ENCODE data around the gene RAPH1. TPM values are rescaled to one million over a fixed set of nuclear protein-coding genes. Genes with fewer than 3 reads are reported as not detected.

RAPH1 gene
- total and polyA plus RNA-seq, 9 of the 15 experiments (the other 6 are each of a cell fraction or from before 2014, with no cell fraction given), result 0.07 to 0.71 (median 0.27) TPM

- no peak for TF ChIP-seq FOXK2 (conservative IDR thresholded peaks at IDR 0.05 in 1 of 2, IDR thresholded peaks at IDR 0.05 in 1 of 2; ENCODE audit: low read depth in 2 of 2)
- TF ChIP-seq ZNF639 (CRISPR knock-in tag; conservative IDR thresholded peaks at IDR 0.05 in 1 of 2, IDR thresholded peaks at IDR 0.05 in 1 of 2), result no peak
These were observed 47.4 kb upstream of the RAPH1 start (continued) for GRCh38 chr2:203582468-203582867.

- Histone ChIP-seq H3K4me1 (replicated peaks in 1 of 2; ENCODE audit: control insufficient read depth in 2 of 2, insufficient read depth in 2 of 2, low read length in 2 of 2) (no peaks in the 10 kb centered on the region), H3K4me3 (no peak overlapping the region), H2AFZ (ENCODE audit: low read depth, low read length) (no peak overlapping the region), H3K4me2 (ENCODE audit: insufficient read depth, low read length) (no peak overlapping the region), H3K9me1 (ENCODE audit: control insufficient read depth, insufficient read depth, low read length) (no peaks in the 10 kb centered on the region), H4K20me1 (replicated peaks; ENCODE audit: control insufficient read depth, insufficient read depth, low read length) (no peaks in the 10 kb centered on the region), H3K36me3 (ENCODE audit: control insufficient read depth, insufficient read depth, low read length) (no peaks in the 10 kb centered on the region), H3K27ac (ENCODE audit: extremely low read depth, low read depth, low read length) (no peak overlapping the region), H3K9ac (ENCODE audit: insufficient read depth in 1 of 2, low read depth in 2 of 2, low read length in 2 of 2) (no peak overlapping the region), H3K9me3 (replicated peaks; ENCODE audit: control insufficient read depth, insufficient read depth, low read depth, low read length) (no peaks in the 10 kb centered on the region), H3K27me3 (ENCODE audit: control insufficient read depth in 2 of 2, insufficient read depth in 2 of 2, low read length in 2 of 2) (peaks cover 0 to 7% of the 10 kb centered on the region in 2 experiments; a peak in 2 of 5 replicates), H3K79me2 (ENCODE audit: control insufficient read depth, insufficient read depth, low read length) (no peaks in the 10 kb centered on the region)
- TF ChIP-seq JUND (IDR thresholded peaks at IDR 0.05; ENCODE audit: borderline replicate concordance, low read depth, low read length) (no peak), JUND (tag; IDR thresholded peaks at IDR 0.05; ENCODE audit: borderline replicate concordance, low read depth, low read length) (no peak), SIRT6 (IDR thresholded peaks at IDR 0.05; ENCODE audit: low read depth, low read length) (no peak), PHB2 (IDR thresholded peaks at IDR 0.05; ENCODE audit: low read depth) (no peak), ZNF408 (CRISPR knock-in tag; IDR thresholded peaks at IDR 0.05; ENCODE audit: low read depth) (no peak), POLR3A (IDR thresholded peaks at IDR 0.05; ENCODE audit: borderline replicate concordance, extremely low read depth, insufficient read depth, insufficient read length) (no peak), HSF4 (CRISPR knock-in tag; IDR thresholded peaks at IDR 0.05; ENCODE audit: borderline replicate concordance) (no peak), ATF7 (IDR thresholded peaks at IDR 0.05) (no peak), CBX8 (IDR thresholded peaks at IDR 0.05; ENCODE audit: borderline replicate concordance, extremely low read depth, low read depth, low read length, poor library complexity, severe bottlenecking) (no peak), ASH1L (IDR thresholded peaks at IDR 0.05; ENCODE audit: borderline replicate concordance, low read depth, partially characterized antibody) (no peak), HEY1 (CRISPR knock-in tag; IDR thresholded peaks at IDR 0.05; ENCODE audit: borderline replicate concordance) (no peak), YBX1 (IDR thresholded peaks at IDR 0.05) (no peak), MXI1 (IDR thresholded peaks at IDR 0.05; ENCODE audit: low read depth, low read length) (no peak), RNF2 (IDR thresholded peaks at IDR 0.05) (no peak), ZNF280B (CRISPR knock-in tag; IDR thresholded peaks at IDR 0.05) (no peak), NFATC3 (IDR thresholded peaks at IDR 0.05) (no peak)
- POLR2A ChIA-PET, result no interaction called here
- in situ Hi-C loops (cut with MboI) (no loop called here), intact Hi-C loops (cut with micrococcal nuclease) (no loop called here)
- BruUV-seq (replicated peaks), result no TSS peak
- WGBS (ENCODE audit: insufficient coverage, low coverage, missing lambda C conversion rate), result 0% methylated on average over 4 of the region's 5 CpGs
- FAIRE-seq (no peak), ATAC-seq (no peak), DNase-seq (ENCODE audit: extremely low read depth in 1 of 4, low spot score in 3 of 4) (no peak)
- CTCF ChIA-PET (ENCODE audit: low intra/inter-chr PET ratio), result no interaction called here
These were observed 45.7 kb upstream of the RAPH1 start for GRCh38 chr2:203580844-203581243.

Data from K562 (cell line).